HG02870 (cell line): ENCODE data around the gene SAPCD2.

Experiments
- ATAC-seq: cut with Tn5 transposase; IDR thresholded peaks from one replicate; pipeline ENCODE4 v1.9.1; 2021; ENCODE audit warnings: mild to moderate bottlenecking, moderate library complexity; ENCODE audit not compliant: unreplicated experiment

SAPCD2 gene

GRCh38 chr9:137049544-137050449 lies 20.6 kb downstream of the SAPCD2 start:
- no peak for ATAC-seq

- no peak for ATAC-seq
Measured at GRCh38 chr9:137048655-137049543, 21.5 kb downstream of the SAPCD2 start.

GRCh38 chr9:137046088-137046787 lies 24.1 kb downstream of the SAPCD2 start, which contains the start of gene NPDC1:
Gene NPDC1, minus strand, starts transcription at chr9:137046177. Its CDS starts 188 bp downstream, at chr9:137045989.
- ATAC-seq, result no peak

- no peak for ATAC-seq
Measured at GRCh38 chr9:137045294-137046087, 24.9 kb downstream of the SAPCD2 start.

GRCh38 chr9:137044502-137045177 lies 25.7 kb downstream of the SAPCD2 start:
- ATAC-seq, result no peak

- ATAC-seq, result no peak
Measured at GRCh38 chr9:137044037-137044436, 26.3 kb downstream of the SAPCD2 start.

- no peak for ATAC-seq
Measured at GRCh38 chr9:137042751-137043727, 27.3 kb downstream of the SAPCD2 start.

- ATAC-seq, result no peak
Measured at GRCh38 chr9:137041124-137041523, 29.2 kb downstream of the SAPCD2 start.

GRCh38 chr9:137040568-137040967 lies 29.8 kb downstream of the SAPCD2 start:
- ATAC-seq, result no peak

- no peak for ATAC-seq
Measured at GRCh38 chr9:137039611-137040366, 30.6 kb downstream of the SAPCD2 start.

- ATAC-seq, result no peak
Measured at GRCh38 chr9:137038916-137039315, 31.4 kb downstream of the SAPCD2 start.

- no peak for ATAC-seq
Measured at GRCh38 chr9:137037483-137037882, 32.9 kb downstream of the SAPCD2 start.

- no peak for ATAC-seq
Measured at GRCh38 chr9:137037035-137037434, 33.3 kb downstream of the SAPCD2 start.

GRCh38 chr9:137035937-137036336 lies 34.4 kb downstream of the SAPCD2 start:
- no peak for ATAC-seq

GRCh38 chr9:137035507-137035834 lies 34.9 kb downstream of the SAPCD2 start:
- no peak for ATAC-seq

- ATAC-seq, result no peak
Measured at GRCh38 chr9:137034709-137035506, 35.4 kb downstream of the SAPCD2 start.
